Ishikawa (cell line): ENCODE measurements around the gene FAM193B.

ENCODE experiments used
- CEBPB ChIP-seq: IDR thresholded peaks from 2 replicates; pipeline ENCODE4 v1.6.1; 2012
- CREB1 ChIP-seq: IDR thresholded peaks from 2 replicates; pipeline ENCODE4 v1.6.1; 2012; ENCODE audit warnings: low read depth
- EGR1 ChIP-seq: IDR thresholded peaks from 2 replicates; pipeline ENCODE4 v1.6.1; 2012
- EP300 ChIP-seq: IDR thresholded peaks from 2 replicates; pipeline ENCODE4 v1.6.1; 2012; ENCODE audit warnings: borderline replicate concordance
- FOXM1 ChIP-seq: IDR thresholded peaks from 2 replicates; pipeline ENCODE4 v1.6.1; 2012; ENCODE audit warnings: low read depth, borderline replicate concordance
- MAX ChIP-seq: IDR thresholded peaks from 2 replicates; pipeline ENCODE4 v1.6.1; 2012
- NFIC ChIP-seq: IDR thresholded peaks from 2 replicates; pipeline ENCODE4 v1.6.1; 2012
- RAD21 ChIP-seq: IDR thresholded peaks from 2 replicates; pipeline ENCODE4 v1.6.1; 2012; ENCODE audit warnings: low read depth
- REST ChIP-seq: IDR thresholded peaks from 2 replicates; pipeline ENCODE4 v1.6.1; 2012; ENCODE audit warnings: low read depth, mild to moderate bottlenecking
- TAF1 ChIP-seq: IDR thresholded peaks from 2 replicates; pipeline ENCODE4 v1.6.1; 2012; ENCODE audit warnings: low read depth, mild to moderate bottlenecking
- TCF12 ChIP-seq: IDR thresholded peaks from 2 replicates; pipeline ENCODE4 v1.6.1; 2012; ENCODE audit warnings: low read depth
- TEAD4 ChIP-seq: IDR thresholded peaks from 2 replicates; pipeline ENCODE4 v1.6.1; 2012
- USF1 ChIP-seq: IDR thresholded peaks from 2 replicates; pipeline ENCODE4 v1.6.1; 2012
- YY1 ChIP-seq: IDR thresholded peaks from 2 replicates; pipeline ENCODE4 v1.6.1; 2012; ENCODE audit warnings: low read depth
- ZBTB7A ChIP-seq: IDR thresholded peaks from 2 replicates; pipeline ENCODE4 v1.6.1; 2012; ENCODE audit warnings: low read depth

FAM193B gene

GRCh38 chr5:177514541-177514940, 39.8 kb downstream of the FAM193B start:
- no peak for TF ChIP-seq REST
- TF ChIP-seq USF1, result no peak
- TF ChIP-seq TCF12, result no peak
- no peak for TF ChIP-seq TEAD4
- TF ChIP-seq MAX, result no peak
- no peak for TF ChIP-seq EGR1
- no peak for TF ChIP-seq TAF1
- no peak for TF ChIP-seq CREB1
- TF ChIP-seq FOXM1, result no peak
- no peak for TF ChIP-seq NFIC
- TF ChIP-seq EP300, result no peak
- no peak for TF ChIP-seq RAD21
- TF ChIP-seq ZBTB7A, result no peak
- no peak for TF ChIP-seq CEBPB
- TF ChIP-seq YY1, result no peak

GRCh38 chr5:177513500-177513899, 40.9 kb downstream of the FAM193B start:
- TF ChIP-seq FOXM1 (no peak), MAX (no peak), EP300 (no peak), EGR1 (no peak), TCF12 (no peak), NFIC (no peak)

GRCh38 chr5:177512736-177513380, 41.5 kb downstream of the FAM193B start:
- TF ChIP-seq CEBPB (no peak), ZBTB7A (no peak), MAX (no peak), TCF12 (no peak), CREB1 (no peak), USF1 (no peak), TEAD4 (no peak)

GRCh38 chr5:177511796-177512675, 42.3 kb downstream of the FAM193B start:
- no peak for TF ChIP-seq FOXM1
- TF ChIP-seq EP300, result no peak
- TF ChIP-seq TAF1, result no peak
- no peak for TF ChIP-seq USF1
- TF ChIP-seq RAD21, result no peak
- TF ChIP-seq MAX, result no peak
- TF ChIP-seq TEAD4, result no peak
- no peak for TF ChIP-seq CREB1
- TF ChIP-seq TCF12, result no peak
- TF ChIP-seq CEBPB, result no peak
- no peak for TF ChIP-seq YY1
- TF ChIP-seq EGR1, result no peak
- no peak for TF ChIP-seq NFIC
- TF ChIP-seq ZBTB7A, result no peak
- no peak for TF ChIP-seq REST

GRCh38 chr5:177511181-177511580, 43.2 kb downstream of the FAM193B start:
- no peak for TF ChIP-seq USF1
- TF ChIP-seq REST, result no peak
- TF ChIP-seq TEAD4, result no peak
- no peak for TF ChIP-seq FOXM1
